Superior temporal gyrus (tissue), 1 donor: Measurements from ENCODE around the gene KNDC1.

Experiments used
- DNase-seq: peaks from one replicate; pipeline ENCODE4 v3.0.0-alpha.2; 2016; ENCODE audit errors: extremely low spot score

The KNDC1 gene

GRCh38 chr10:133275684-133276092 lies 115.7 kb downstream of the KNDC1 start:
- DNase-seq: no peak
